ENCODE measurements around the gene LRPPRC. TPM values are rescaled to one million over a fixed set of nuclear protein-coding genes. Genes with fewer than 3 reads are reported as not detected.

LRPPRC gene
- total and polyA plus RNA-seq, 2 experiments from 2014 or later, result 163 to 200 TPM

GRCh38 chr2:44045061-44045460, 49.3 kb upstream of the LRPPRC start:
- Mint-ChIP-seq H3K4me3 (no peak overlapping the region), H3K9me3 (peaks cover 11% of the 10 kb centered on the region; the same call in 2 of the 3 replicates), H3K27ac (no peak overlapping the region), H3K27me3 (ENCODE audit: insufficient read depth, low read depth, poor library complexity) (no peaks in the 10 kb centered on the region), H3K4me1 (no peaks in the 10 kb centered on the region), H3K36me3 (ENCODE audit: low read depth) (peaks cover 7% of the 10 kb centered on the region; the same call in 2 of the 3 replicates)
- Histone ChIP-seq H3F3A (replicated peaks; ENCODE audit: low read depth) (no peaks in the 10 kb centered on the region), H2AFZ (no peak overlapping the region), H4K20me1 (replicated peaks; ENCODE audit: insufficient read depth) (no peaks in the 10 kb centered on the region), H3K4me1 (ENCODE audit: insufficient read depth) (no peaks in the 10 kb centered on the region), H3K9me2 (ENCODE audit: insufficient read depth) (0 out of 2 replicates have a peak, but pooled peaks cover 7% of the 10 kb centered on the region), H3K27ac (ENCODE audit: low read depth) (no peak overlapping the region), H3K79me2 (replicated peaks; ENCODE audit: insufficient read depth) (no peaks in the 10 kb centered on the region), H3K36me3 (ENCODE audit: insufficient read depth) (no peaks in the 10 kb centered on the region), H3K27me3 (ENCODE audit: insufficient read depth) (no peaks in the 10 kb centered on the region), H3K4me2 (no peak overlapping the region), H3K4me3 (no peak overlapping the region)
- no peak for ATAC-seq
- DNase-seq (ENCODE audit: low spot score), result no peak
- TF ChIP-seq JUNB (IDR thresholded peaks at IDR 0.05; ENCODE audit: unreplicated experiment), result no peak

DNA sequence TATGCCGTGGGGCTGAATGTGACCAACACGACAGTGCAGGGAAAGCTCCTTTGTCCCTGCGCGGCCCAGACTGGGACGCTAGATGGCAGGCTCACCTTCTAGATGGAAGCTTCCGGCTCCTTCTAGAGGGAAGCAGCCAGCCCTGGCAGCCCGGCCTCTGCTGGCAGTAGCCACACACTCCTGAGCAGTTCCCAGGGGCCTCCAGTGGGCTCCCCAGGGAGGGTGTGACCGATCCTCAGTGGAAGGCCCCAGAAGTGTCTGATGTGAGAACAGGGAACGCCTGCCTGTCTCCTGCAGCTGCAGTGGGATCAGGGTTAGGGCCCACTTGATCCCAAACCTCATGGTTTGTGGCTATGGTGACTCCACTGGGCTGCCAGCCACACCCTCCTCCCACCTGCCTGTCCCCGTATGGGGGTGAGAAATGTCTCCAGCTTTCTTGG, 48.5 kb upstream of the LRPPRC start:
- no peaks in the 10 kb centered on the region for H3K27me3 Mint-ChIP-seq (ENCODE audit: insufficient read depth, low read depth, poor library complexity)
- ATAC-seq, result peak; percentile 100
- no peaks in the 10 kb centered on the region for H3K4me1 Mint-ChIP-seq
- Histone ChIP-seq H3F3A (replicated peaks; ENCODE audit: low read depth) (no peaks in the 10 kb centered on the region), H3K4me1 (ENCODE audit: insufficient read depth) (no peaks in the 10 kb centered on the region), H3K36me3 (ENCODE audit: insufficient read depth) (no peaks in the 10 kb centered on the region), H3K4me3 (no peak overlapping the region), H3K4me2 (no peak overlapping the region), H3K27ac (ENCODE audit: low read depth) (no peak overlapping the region), H4K20me1 (replicated peaks; ENCODE audit: insufficient read depth) (no peaks in the 10 kb centered on the region), H3K27me3 (ENCODE audit: insufficient read depth) (no peaks in the 10 kb centered on the region), H3K9me2 (ENCODE audit: insufficient read depth) (0 out of 2 replicates have a peak, but pooled peaks cover 7% of the 10 kb centered on the region), H3K79me2 (replicated peaks; ENCODE audit: insufficient read depth) (no peaks in the 10 kb centered on the region), H2AFZ (no peak overlapping the region)
- DNase-seq (ENCODE audit: low spot score), result peak; percentile 96
- peaks cover 5% of the 10 kb centered on the region; the same call in 2 of the 3 replicates for H3K36me3 Mint-ChIP-seq (ENCODE audit: low read depth)
- peaks cover 11% of the 10 kb centered on the region; the same call in 2 of the 3 replicates for H3K9me3 Mint-ChIP-seq
- H3K4me3 Mint-ChIP-seq, result no peak overlapping the region
- H3K27ac Mint-ChIP-seq, result no peak overlapping the region
- no peak for TF ChIP-seq REST (IDR thresholded peaks at IDR 0.05; ENCODE audit: unreplicated experiment)
- no peak for TF ChIP-seq NANOG (IDR thresholded peaks at IDR 0.05; ENCODE audit: borderline replicate concordance)
- TF ChIP-seq, protein P1, sequence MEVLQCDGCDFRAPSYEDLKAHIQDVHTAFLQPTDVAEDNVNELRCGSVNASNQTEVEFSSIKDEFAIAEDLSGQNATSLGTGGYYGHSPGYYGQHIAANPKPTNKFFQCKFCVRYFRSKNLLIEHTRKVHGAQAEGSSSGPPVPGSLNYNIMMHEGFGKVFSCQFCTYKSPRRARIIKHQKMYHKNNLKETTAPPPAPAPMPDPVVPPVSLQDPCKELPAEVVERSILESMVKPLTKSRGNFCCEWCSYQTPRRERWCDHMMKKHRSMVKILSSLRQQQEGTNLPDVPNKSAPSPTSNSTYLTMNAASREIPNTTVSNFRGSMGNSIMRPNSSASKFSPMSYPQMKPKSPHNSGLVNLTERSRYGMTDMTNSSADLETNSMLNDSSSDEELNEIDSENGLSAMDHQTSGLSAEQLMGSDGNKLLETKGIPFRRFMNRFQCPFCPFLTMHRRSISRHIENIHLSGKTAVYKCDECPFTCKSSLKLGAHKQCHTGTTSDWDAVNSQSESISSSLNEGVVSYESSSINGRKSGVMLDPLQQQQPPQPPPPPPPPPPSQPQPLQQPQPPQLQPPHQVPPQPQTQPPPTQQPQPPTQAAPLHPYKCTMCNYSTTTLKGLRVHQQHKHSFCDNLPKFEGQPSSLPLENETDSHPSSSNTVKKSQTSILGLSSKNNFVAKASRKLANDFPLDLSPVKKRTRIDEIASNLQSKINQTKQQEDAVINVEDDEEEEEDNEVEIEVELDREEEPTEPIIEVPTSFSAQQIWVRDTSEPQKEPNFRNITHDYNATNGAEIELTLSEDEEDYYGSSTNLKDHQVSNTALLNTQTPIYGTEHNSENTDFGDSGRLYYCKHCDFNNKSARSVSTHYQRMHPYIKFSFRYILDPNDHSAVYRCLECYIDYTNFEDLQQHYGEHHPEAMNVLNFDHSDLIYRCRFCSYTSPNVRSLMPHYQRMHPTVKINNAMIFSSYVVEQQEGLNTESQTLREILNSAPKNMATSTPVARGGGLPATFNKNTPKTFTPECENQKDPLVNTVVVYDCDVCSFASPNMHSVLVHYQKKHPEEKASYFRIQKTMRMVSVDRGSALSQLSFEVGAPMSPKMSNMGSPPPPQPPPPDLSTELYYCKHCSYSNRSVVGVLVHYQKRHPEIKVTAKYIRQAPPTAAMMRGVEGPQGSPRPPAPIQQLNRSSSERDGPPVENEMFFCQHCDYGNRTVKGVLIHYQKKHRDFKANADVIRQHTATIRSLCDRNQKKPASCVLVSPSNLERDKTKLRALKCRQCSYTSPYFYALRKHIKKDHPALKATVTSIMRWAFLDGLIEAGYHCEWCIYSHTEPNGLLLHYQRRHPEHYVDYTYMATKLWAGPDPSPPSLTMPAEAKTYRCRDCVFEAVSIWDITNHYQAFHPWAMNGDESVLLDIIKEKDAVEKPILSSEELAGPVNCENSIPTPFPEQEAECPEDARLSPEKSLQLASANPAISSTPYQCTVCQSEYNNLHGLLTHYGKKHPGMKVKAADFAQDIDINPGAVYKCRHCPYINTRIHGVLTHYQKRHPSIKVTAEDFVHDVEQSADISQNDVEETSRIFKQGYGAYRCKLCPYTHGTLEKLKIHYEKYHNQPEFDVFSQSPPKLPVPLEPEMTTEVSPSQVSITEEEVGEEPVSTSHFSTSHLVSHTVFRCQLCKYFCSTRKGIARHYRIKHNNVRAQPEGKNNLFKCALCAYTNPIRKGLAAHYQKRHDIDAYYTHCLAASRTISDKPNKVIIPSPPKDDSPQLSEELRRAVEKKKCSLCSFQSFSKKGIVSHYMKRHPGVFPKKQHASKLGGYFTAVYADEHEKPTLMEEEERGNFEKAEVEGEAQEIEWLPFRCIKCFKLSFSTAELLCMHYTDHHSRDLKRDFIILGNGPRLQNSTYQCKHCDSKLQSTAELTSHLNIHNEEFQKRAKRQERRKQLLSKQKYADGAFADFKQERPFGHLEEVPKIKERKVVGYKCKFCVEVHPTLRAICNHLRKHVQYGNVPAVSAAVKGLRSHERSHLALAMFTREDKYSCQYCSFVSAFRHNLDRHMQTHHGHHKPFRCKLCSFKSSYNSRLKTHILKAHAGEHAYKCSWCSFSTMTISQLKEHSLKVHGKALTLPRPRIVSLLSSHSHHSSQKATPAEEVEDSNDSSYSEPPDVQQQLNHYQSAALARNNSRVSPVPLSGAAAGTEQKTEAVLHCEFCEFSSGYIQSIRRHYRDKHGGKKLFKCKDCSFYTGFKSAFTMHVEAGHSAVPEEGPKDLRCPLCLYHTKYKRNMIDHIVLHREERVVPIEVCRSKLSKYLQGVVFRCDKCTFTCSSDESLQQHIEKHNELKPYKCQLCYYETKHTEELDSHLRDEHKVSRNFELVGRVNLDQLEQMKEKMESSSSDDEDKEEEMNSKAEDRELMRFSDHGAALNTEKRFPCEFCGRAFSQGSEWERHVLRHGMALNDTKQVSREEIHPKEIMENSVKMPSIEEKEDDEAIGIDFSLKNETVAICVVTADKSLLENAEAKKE (CRISPR knock-in tag; IDR thresholded peaks at IDR 0.05), result no peak
- no peak for TF ChIP-seq ZNF331 (CRISPR knock-in tag; IDR thresholded peaks at IDR 0.05; ENCODE audit: low read depth)
- TF ChIP-seq CTCF (conservative IDR thresholded peaks at IDR 0.05; ENCODE audit: low read depth in 2 of 2), result peak; percentile 73 to 99
- TF ChIP-seq, protein P2, sequence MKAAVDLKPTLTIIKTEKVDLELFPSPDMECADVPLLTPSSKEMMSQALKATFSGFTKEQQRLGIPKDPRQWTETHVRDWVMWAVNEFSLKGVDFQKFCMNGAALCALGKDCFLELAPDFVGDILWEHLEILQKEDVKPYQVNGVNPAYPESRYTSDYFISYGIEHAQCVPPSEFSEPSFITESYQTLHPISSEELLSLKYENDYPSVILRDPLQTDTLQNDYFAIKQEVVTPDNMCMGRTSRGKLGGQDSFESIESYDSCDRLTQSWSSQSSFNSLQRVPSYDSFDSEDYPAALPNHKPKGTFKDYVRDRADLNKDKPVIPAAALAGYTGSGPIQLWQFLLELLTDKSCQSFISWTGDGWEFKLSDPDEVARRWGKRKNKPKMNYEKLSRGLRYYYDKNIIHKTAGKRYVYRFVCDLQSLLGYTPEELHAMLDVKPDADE (IDR thresholded peaks at IDR 0.05), result no peak
- TF ChIP-seq POLR2AphosphoS5 (IDR thresholded peaks at IDR 0.05; ENCODE audit: low read depth), result no peak
- no peak for TF ChIP-seq ZNF114 (CRISPR knock-in tag; IDR thresholded peaks at IDR 0.05)
